ENCODE data around the gene PHOSPHO2. TPM values are rescaled to one million over a fixed set of nuclear protein-coding genes. Genes with fewer than 3 reads are reported as not detected.

The PHOSPHO2 gene
- total and polyA plus RNA-seq, 2 donors (not counting 3 experiments of a cell fraction or from before 2014, with no cell fraction given) = 0.69 to 2.7 TPM

DNA sequence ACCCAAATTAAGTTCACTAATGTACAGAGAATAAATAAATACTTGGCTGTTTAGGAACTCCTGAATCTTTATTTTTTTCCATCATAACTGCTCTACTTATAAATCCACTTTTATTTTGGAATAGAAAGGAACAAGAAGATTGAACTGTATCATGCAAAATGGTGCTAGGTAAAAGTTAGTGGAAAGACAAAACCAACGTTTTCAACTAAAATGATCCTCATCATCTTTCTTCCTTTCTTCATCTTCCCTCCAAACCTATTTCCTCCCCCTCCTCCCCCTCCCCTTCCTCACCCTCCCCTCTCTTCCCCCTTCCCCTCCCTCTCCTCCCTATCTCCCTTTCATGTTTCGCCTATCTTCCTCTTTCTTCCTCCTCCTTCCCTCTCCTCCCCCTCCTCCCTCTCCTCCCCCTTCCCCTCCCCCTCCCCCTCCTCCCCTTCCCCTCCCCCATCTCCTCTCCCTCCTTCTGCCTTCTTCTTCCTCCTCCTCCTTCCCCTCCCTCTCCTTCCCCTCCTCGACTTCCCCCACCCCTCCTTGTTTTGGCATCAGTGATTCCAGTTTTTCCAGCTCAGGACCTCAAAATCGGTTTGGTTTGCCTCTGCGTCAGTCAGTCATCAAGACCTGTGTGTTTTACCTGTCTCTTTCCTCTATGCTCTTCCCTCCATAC, 44.4 kb downstream of the PHOSPHO2 start:
- CTCF ChIA-PET = no interaction called here
- H2AFZ ChIP-seq (ENCODE audit: low read depth, low read length) = no peak overlapping the region
- dilution Hi-C loops (cut with MboI; ENCODE audit: extremely low pct_ligation_motif_present, low sequenced_read_pairs) = no loop called here
- H3K9ac ChIP-seq (replicated peaks; ENCODE audit: extremely low read depth, insufficient read depth, low read length) = no peak overlapping the region
- H3K36me3 ChIP-seq (ENCODE audit: control insufficient read depth in 2 of 2, extremely low read depth in 1 of 2, insufficient read depth in 2 of 2, low read length in 2 of 2) = peaks cover 5% of the 10 kb centered on the region in 2 experiments
- no TSS peak for BruUV-seq (replicated peaks)
- H3K9me3 ChIP-seq (replicated peaks; ENCODE audit: control insufficient read depth, insufficient read depth, low read length) = no peaks in the 10 kb centered on the region
- no peak overlapping the region for H3K4me2 ChIP-seq (ENCODE audit: insufficient read depth, low read length)
- no peak overlapping the region for H3K27ac ChIP-seq (ENCODE audit: insufficient read depth, low read depth, low read length)
- no peak for TF ChIP-seq CTCF (IDR thresholded peaks at IDR 0.05; ENCODE audit: extremely low read depth in 1 of 2, insufficient read depth in 1 of 2, low read depth in 1 of 2, low read length in 2 of 2)
- no peak for TF ChIP-seq EZH2 (IDR thresholded peaks at IDR 0.05; ENCODE audit: borderline replicate concordance, low read depth, low read length, severe bottlenecking)
- TF ChIP-seq MAX (IDR thresholded peaks at IDR 0.05; ENCODE audit: insufficient read depth, insufficient read length) = no peak
- H3K4me1 ChIP-seq (ENCODE audit: control insufficient read depth, extremely low read depth, insufficient read depth, low read length) = peaks cover 6% of the 10 kb centered on the region
- POLR2A ChIA-PET = no interaction called here
- intact Hi-C loops (cut with micrococcal nuclease) = no loop called here
- DNase-seq (ENCODE audit: low read depth, low spot score) = no peak
- no peak for FAIRE-seq
- H3K4me3 ChIP-seq (replicated peaks in 1 of 3; ENCODE audit: insufficient read depth in 1 of 3, low read depth in 1 of 3, low read length in 3 of 3) = no peak overlapping the region
- H3K79me2 ChIP-seq (ENCODE audit: control insufficient read depth, insufficient read depth, low read length) = no peaks in the 10 kb centered on the region
- H3K9me1 ChIP-seq (replicated peaks; ENCODE audit: control insufficient read depth, extremely low read depth, insufficient read depth, low read length) = no peaks in the 10 kb centered on the region
- H3K27me3 ChIP-seq (ENCODE audit: control insufficient read depth in 2 of 2, insufficient read depth in 2 of 2, low read length in 2 of 2) = no peaks in the 10 kb centered on the region
- no peaks in the 10 kb centered on the region for H4K20me1 ChIP-seq (replicated peaks; ENCODE audit: control insufficient read depth, extremely low read depth, insufficient read depth, low read length)

GRCh38 chr2:169739351-169739750, 45.1 kb downstream of the PHOSPHO2 start:
- Histone ChIP-seq H3K9ac (replicated peaks; ENCODE audit: extremely low read depth, insufficient read depth, low read length) (no peak overlapping the region), H3K9me1 (replicated peaks; ENCODE audit: control insufficient read depth, extremely low read depth, insufficient read depth, low read length) (no peaks in the 10 kb centered on the region), H3K4me2 (ENCODE audit: insufficient read depth, low read length) (no peak overlapping the region), H3K36me3 (ENCODE audit: control insufficient read depth in 2 of 2, extremely low read depth in 1 of 2, insufficient read depth in 2 of 2, low read length in 2 of 2) (peaks cover 5% of the 10 kb centered on the region in 2 experiments), H3K27ac (ENCODE audit: insufficient read depth, low read depth, low read length) (no peak overlapping the region), H3K27me3 (ENCODE audit: control insufficient read depth in 2 of 2, insufficient read depth in 2 of 2, low read length in 2 of 2) (no peaks in the 10 kb centered on the region), H3K9me3 (replicated peaks; ENCODE audit: control insufficient read depth, insufficient read depth, low read length) (no peaks in the 10 kb centered on the region), H3K4me1 (ENCODE audit: control insufficient read depth, extremely low read depth, insufficient read depth, low read length) (peaks cover 6% of the 10 kb centered on the region), H2AFZ (ENCODE audit: low read depth, low read length) (no peak overlapping the region), H3K4me3 (replicated peaks in 1 of 3; ENCODE audit: insufficient read depth in 1 of 3, low read depth in 1 of 3, low read length in 3 of 3) (no peak overlapping the region), H4K20me1 (replicated peaks; ENCODE audit: control insufficient read depth, extremely low read depth, insufficient read depth, low read length) (no peaks in the 10 kb centered on the region), H3K79me2 (ENCODE audit: control insufficient read depth, insufficient read depth, low read length) (no peaks in the 10 kb centered on the region)
- DNase-seq (ENCODE audit: low read depth, low spot score) (no peak), FAIRE-seq (no peak)
- dilution Hi-C loops (cut with MboI; ENCODE audit: extremely low pct_ligation_motif_present, low sequenced_read_pairs) (no loop called here), intact Hi-C loops (cut with micrococcal nuclease) (no loop called here)
- BruUV-seq (replicated peaks) = no TSS peak
- ChIA-PET CTCF (no interaction called here), POLR2A (no interaction called here)
- TF ChIP-seq POLR2AphosphoS5 (IDR thresholded peaks at IDR 0.05; ENCODE audit: insufficient read depth, low read depth, low read length) (no peak), CTCF (IDR thresholded peaks at IDR 0.05; ENCODE audit: extremely low read depth in 1 of 2, insufficient read depth in 1 of 2, low read depth in 1 of 2, low read length in 2 of 2) (no peak), MYC (IDR thresholded peaks at IDR 0.05; ENCODE audit: low read depth, low read length) (no peak), GATA2 (IDR thresholded peaks at IDR 0.05; ENCODE audit: insufficient read depth, insufficient read length, low read depth, low read length) (no peak), POLR2A (IDR thresholded peaks at IDR 0.05; ENCODE audit: low read depth, low read length) (no peak), MAX (IDR thresholded peaks at IDR 0.05; ENCODE audit: insufficient read depth, insufficient read length) (no peak), FOS (IDR thresholded peaks at IDR 0.05; ENCODE audit: borderline replicate concordance, insufficient read depth, low read length) (no peak), JUN (IDR thresholded peaks at IDR 0.05; ENCODE audit: borderline replicate concordance, insufficient read depth, insufficient read length, low read depth) (no peak), EZH2 (IDR thresholded peaks at IDR 0.05; ENCODE audit: borderline replicate concordance, low read depth, low read length, severe bottlenecking) (no peak)
